NT2/D1 (cell line): Measurements from ENCODE around the gene PRRG3.

Experiments used
- DNase-seq: peaks from one replicate; pipeline ENCODE4 v3.0.0-alpha.2; 2011; ENCODE audit warnings: low read depth, low spot score
- H3K27me3 ChIP-seq: 2 replicates; pipeline ENCODE4 v1.6.0; 2011; ENCODE audit warnings: mild to moderate bottlenecking; ENCODE audit not compliant: insufficient read length, insufficient read depth
- H3K36me3 ChIP-seq: 2 replicates; pipeline ENCODE4 v1.6.1; 2011; ENCODE audit warnings: mild to moderate bottlenecking, low read length, mixed read lengths; ENCODE audit not compliant: insufficient read depth, insufficient read length
- H3K4me1 ChIP-seq: 2 replicates; pipeline ENCODE4 v1.5.1; 2011; ENCODE audit not compliant: insufficient read depth, insufficient read length
- H3K4me3 ChIP-seq: 2 replicates; pipeline ENCODE4 v1.5.1; 2011; ENCODE audit warnings: low read depth; ENCODE audit not compliant: insufficient read length
- H3K9ac ChIP-seq: 2 replicates; pipeline ENCODE4 v1.6.0; 2011; ENCODE audit warnings: low read depth; ENCODE audit not compliant: insufficient read length
- H3K9me3 ChIP-seq: 2 replicates; pipeline ENCODE4 v1.5.1; 2011; ENCODE audit warnings: mild to moderate bottlenecking, low read length; ENCODE audit not compliant: insufficient read depth
- SUZ12 ChIP-seq: IDR thresholded peaks from 2 replicates; pipeline ENCODE4 v1.6.1; 2011; ENCODE audit not compliant: insufficient read length, insufficient read depth; ENCODE audit errors: extremely low read depth
- YY1 ChIP-seq: IDR thresholded peaks from 2 replicates; pipeline ENCODE4 v1.6.1; 2011; ENCODE audit not compliant: insufficient read length, insufficient read depth
- ZNF274 ChIP-seq: IDR thresholded peaks from 2 replicates; pipeline ENCODE4 v1.6.1; 2011; ENCODE audit warnings: mild to moderate bottlenecking, low read depth, low read length

Gene PRRG3

DNA sequence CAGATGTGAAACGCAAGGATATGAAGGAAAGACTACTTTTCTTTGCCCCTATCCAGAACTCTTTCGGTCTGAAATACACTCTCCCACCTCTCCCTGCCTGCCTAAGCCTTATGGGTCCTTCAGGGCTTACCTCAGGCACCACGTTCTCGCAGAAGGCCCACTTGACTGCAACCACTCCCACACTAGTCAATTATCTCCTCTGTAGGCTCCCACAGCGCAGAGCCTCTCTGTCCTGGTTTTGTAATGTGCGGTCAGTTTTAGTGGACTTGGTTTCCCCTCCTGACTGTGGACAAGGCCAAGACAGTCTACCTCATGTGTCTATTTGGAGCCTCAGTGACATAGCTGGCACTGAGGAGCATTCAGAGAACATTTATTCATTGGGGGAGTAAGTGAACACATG is 50.4 kb downstream of the PRRG3 start:
- no peaks in the 10 kb centered on the region for H3K9me3 ChIP-seq
- H3K4me3 ChIP-seq: no peak overlapping the region
- H3K27me3 ChIP-seq: no peaks in the 10 kb centered on the region
- no peaks in the 10 kb centered on the region for H3K4me1 ChIP-seq
- TF ChIP-seq YY1 (no peak), ZNF274 (no peak), SUZ12 (no peak)
- no peak overlapping the region for H3K9ac ChIP-seq
- H3K36me3 ChIP-seq: no peaks in the 10 kb centered on the region
- DNase-seq: no peak

DNA sequence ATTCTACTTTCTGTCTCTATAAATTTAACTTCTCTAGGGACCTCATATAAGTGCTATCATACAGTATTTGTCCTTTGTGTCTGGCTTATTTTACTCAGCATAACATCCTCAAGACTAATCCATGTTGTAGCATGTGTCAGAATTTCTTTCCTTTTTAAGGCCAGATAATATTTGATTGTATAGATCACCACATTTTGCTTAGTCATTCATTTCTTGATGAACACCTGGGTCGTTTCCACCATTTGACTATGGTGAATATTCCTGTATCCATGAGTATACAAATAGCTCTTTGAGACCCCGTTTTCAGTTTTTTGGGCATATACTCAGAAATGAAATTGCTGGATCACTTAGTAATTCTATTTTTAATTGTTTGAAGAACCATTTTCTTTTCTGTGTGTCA is 51.2 kb downstream of the PRRG3 start:
- H3K9ac ChIP-seq: no peak overlapping the region
- no peaks in the 10 kb centered on the region for H3K9me3 ChIP-seq

DNA sequence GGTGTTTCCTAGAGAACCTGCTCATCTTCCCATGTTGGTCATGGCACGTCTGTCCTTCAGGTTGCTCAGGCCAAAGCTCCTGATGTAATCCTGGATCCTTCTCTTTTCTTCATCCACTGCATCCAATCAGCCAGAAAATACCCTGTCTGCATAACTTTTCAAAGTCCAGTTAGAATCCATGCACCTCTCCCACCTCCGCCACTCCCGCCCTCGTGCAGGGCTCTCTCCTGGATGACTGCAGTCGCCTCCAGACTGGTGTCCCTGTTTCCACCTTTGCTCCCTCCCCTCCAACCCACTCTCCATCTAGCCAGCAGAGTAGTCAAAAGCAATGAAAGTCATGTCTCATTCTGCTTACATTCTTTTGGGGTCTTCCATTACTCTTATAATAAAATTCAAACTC is 55.3 kb downstream of the PRRG3 start:
- Histone ChIP-seq H3K9ac (no peak overlapping the region), H3K27me3 (no peaks in the 10 kb centered on the region)
- no peak for TF ChIP-seq YY1
- TF ChIP-seq ZNF274: no peak
- TF ChIP-seq SUZ12: no peak

More for the DNA sequence above, 51.2 kb downstream of the PRRG3 start:
- Histone ChIP-seq H3K36me3 (no peaks in the 10 kb centered on the region), H3K4me3 (no peak overlapping the region), H3K4me1 (no peaks in the 10 kb centered on the region), H3K27me3 (no peaks in the 10 kb centered on the region)
- DNase-seq: no peak
- TF ChIP-seq SUZ12 (no peak), YY1 (no peak)

DNA sequence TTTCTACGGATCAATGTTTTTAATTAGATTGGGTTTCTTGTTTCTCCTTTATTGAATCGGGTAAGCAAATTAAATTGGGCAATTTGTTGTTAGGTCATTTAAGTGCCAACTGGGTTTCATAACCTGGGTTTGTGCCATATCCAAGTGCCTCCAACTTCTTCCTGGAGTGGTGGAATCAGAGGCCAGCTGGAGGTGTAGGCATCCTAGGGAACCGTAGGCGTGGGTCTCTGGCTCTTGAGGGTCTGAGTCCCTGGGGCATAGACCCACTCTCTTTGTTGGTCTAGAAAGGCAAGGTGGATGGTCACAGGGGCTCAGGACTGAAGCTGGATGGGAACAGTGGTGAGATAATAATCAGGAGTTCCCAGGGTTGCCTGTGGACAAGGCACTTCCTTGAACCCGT is 57.6 kb downstream of the PRRG3 start:
- Histone ChIP-seq H3K9me3 (no peaks in the 10 kb centered on the region), H3K9ac (no peak overlapping the region), H3K4me1 (no peaks in the 10 kb centered on the region), H3K27me3 (no peaks in the 10 kb centered on the region), H3K4me3 (no peak overlapping the region), H3K36me3 (no peaks in the 10 kb centered on the region)
- TF ChIP-seq YY1 (no peak), SUZ12 (no peak), ZNF274 (no peak)
- no peak for DNase-seq

More for the DNA sequence above, 55.3 kb downstream of the PRRG3 start:
- Histone ChIP-seq H3K4me3 (no peak overlapping the region), H3K9me3 (no peaks in the 10 kb centered on the region), H3K4me1 (no peaks in the 10 kb centered on the region), H3K36me3 (no peaks in the 10 kb centered on the region)
- no peak for DNase-seq

DNA sequence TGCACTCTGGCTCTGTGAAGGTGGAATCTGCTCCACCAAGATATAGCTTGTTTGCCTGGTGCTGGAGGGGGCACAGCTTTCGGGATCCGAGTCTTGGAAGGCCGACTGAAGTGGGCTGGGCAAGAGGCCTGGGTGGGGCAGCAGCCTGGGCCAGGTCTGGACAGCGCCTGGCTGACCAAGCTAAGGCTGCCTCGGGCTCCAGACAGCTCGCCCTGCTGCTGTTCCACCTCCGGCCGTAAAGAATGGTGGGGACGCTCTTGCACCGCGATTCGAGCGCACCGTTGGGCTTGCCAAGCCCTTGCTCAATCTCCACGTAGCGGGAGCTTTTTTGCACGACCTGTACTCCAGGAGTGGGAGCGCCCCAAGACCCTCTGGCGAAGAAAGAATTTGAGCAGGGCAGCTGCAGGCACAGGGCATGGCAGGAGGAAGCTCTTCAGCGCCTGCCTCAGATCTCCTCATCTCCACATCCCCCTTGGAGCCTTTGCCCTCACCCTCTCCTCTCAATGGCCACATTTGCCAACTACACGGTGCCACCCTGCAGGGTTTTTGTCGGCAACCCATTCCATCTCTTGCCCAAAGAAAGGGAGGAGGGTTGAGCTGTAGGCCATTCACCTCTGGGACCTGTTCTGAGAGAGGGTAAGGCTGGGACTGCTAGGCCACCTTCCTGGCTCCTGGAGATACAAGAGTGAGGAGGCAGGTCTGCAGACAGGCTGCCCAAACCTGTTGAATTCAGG is 58.2 kb downstream of the PRRG3 start:
- no peaks in the 10 kb centered on the region for H3K36me3 ChIP-seq
- DNase-seq: no peak

DNA sequence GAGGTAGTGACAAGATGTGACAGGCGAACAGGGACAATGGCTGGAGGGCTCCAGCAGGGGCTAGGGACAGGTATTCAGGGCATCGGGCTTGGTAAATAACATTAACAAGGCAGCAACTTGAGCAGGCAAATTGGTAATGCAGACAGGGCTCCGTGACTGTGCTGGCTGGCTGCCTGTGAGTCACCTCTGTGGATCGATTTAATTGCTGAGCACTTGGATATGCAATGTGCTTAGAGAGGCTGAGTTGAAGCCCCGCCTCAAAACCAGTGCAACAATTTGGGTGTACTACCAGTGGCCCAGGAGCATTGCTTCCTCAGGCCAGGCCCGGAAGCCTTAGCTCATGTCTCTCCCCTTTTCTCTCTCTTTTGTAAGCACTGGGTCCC is 58.8 kb downstream of the PRRG3 start:
- no peak for DNase-seq
- no peaks in the 10 kb centered on the region for H3K36me3 ChIP-seq
- H3K9me3 ChIP-seq: no peaks in the 10 kb centered on the region
- no peaks in the 10 kb centered on the region for H3K27me3 ChIP-seq
- no peak overlapping the region for H3K9ac ChIP-seq
- no peak for TF ChIP-seq ZNF274
- no peak for TF ChIP-seq SUZ12
- TF ChIP-seq YY1: no peak
- H3K4me3 ChIP-seq: no peak overlapping the region
- H3K4me1 ChIP-seq: no peaks in the 10 kb centered on the region

More for the DNA sequence above, 58.2 kb downstream of the PRRG3 start:
- Histone ChIP-seq H3K27me3 (no peaks in the 10 kb centered on the region), H3K9me3 (no peaks in the 10 kb centered on the region), H3K4me1 (no peaks in the 10 kb centered on the region), H3K9ac (no peak overlapping the region), H3K4me3 (no peak overlapping the region)
- TF ChIP-seq ZNF274 (no peak), SUZ12 (no peak)

DNA sequence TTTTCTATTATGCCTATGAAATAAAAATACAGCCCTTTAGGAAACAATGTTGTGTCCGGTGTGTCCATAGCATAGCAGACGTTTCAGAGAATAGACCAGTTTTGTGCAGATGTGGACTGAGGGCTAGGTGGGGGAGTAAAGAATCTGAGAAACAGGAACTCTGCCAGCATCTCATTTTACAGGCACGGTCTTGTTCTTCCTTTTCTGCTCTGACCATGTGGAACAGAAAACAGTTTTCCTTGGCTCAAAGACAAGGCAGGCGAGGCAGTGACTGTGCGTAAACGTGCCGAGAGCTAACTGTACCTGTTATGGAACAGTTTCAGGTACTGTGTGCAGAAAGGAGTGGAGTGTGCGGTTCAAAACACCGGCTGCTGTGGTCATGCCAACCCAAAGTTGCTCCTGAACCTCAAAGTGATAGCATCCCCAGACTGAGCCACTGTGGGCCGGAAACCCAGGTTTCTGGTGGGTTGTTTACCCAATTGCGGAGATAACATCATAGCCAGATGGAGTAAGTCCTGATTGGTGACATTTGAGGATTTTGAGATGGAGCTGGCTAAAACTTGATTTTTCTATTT is 59.5 kb downstream of the PRRG3 start:
- Histone ChIP-seq H3K9me3 (no peaks in the 10 kb centered on the region), H3K4me3 (no peak overlapping the region), H3K36me3 (no peaks in the 10 kb centered on the region), H3K9ac (no peak overlapping the region), H3K4me1 (no peaks in the 10 kb centered on the region), H3K27me3 (no peaks in the 10 kb centered on the region)
- no peak for TF ChIP-seq ZNF274
- no peak for TF ChIP-seq SUZ12
- no peak for TF ChIP-seq YY1
- DNase-seq: no peak
